ENCODE data around the gene ADAMTS6.
"Not testable (repeated sequence)": the region's sequence is repeated elsewhere in the genome, so short reads cannot be mapped to it uniquely, and the experiment has no call there.

Gene ADAMTS6

GRCh38 chr5:65363499-65363898, 118.2 kb downstream of the ADAMTS6 start:
- DNase-seq (ENCODE audit: low spot score): no peak

DNA sequence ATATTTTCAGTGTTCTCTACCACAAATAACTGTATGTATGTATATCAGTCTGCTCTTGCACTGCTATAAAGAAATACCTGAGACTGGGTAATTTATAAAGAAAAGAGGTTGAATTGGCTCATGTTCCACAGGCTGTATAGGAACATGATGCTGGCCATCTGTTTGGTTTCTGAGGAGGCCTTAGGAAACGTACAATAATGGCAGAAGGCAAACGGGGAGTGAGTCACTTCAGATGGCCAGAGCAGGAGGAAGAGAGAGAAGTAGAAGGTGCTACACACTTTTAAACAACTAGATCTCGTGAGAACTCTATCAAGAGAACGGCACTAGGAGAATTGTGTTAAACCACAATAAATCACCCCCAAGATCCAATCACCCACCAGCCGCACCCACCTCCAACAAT, 121.7 kb downstream of the ADAMTS6 start:
- DNase-seq (ENCODE audit: low spot score): no peak

- DNase-seq (ENCODE audit: low spot score): no peak
Measured at GRCh38 chr5:65359569-65359968, 122.2 kb downstream of the ADAMTS6 start.

GRCh38 chr5:65356274-65356673, 125.4 kb downstream of the ADAMTS6 start:
- no peak for DNase-seq (ENCODE audit: low spot score)

DNA sequence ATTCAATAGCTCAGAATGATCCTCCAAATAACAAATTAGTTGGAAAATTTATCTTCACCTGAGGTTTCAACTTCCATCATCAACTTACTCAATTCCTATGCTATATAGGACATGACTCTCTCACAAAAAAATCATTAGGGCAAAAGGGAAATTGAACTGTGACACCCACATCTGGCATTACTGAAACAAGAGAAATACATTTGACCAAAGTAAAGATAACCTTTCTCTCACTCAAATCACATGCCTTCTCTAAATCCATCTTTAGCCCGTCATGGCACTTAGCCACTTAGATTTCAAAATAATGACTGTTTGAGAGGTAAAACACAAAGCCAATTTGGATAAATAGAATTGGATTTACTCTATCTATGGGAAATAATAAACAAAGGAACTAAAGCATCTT, 126.4 kb downstream of the ADAMTS6 start:
- DNase-seq (ENCODE audit: low spot score): no peak

- DNase-seq (ENCODE audit: low spot score): no peak
Measured at GRCh38 chr5:65341835-65342234, 139.9 kb downstream of the ADAMTS6 start.

- DNase-seq (ENCODE audit: low spot score): no peak
Measured at GRCh38 chr5:65338606-65339151, 143.0 kb downstream of the ADAMTS6 start.

GRCh38 chr5:65334077-65334476, 147.6 kb downstream of the ADAMTS6 start:
- no peak for DNase-seq (ENCODE audit: low spot score)

DNA sequence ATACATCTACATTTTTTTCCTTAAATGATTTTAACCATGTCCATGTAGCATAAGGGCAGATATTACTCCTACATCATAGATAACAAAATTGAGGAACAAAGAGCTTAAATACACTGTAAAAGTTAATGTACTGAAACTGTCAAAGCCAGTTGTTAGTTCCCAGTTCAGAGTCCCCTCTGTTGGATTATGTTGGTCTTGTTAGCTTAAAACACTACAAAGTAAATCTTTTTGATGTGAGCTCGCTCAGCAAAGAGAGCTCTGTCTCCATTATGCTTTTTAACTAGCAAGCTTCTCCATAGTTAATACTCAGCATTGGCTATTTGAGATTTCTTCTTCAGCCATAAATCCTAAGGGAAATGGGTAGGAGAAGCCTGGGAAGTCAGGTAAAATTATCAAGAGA, 149.1 kb downstream of the ADAMTS6 start:
- DNase-seq (ENCODE audit: low spot score): no peak

DNA sequence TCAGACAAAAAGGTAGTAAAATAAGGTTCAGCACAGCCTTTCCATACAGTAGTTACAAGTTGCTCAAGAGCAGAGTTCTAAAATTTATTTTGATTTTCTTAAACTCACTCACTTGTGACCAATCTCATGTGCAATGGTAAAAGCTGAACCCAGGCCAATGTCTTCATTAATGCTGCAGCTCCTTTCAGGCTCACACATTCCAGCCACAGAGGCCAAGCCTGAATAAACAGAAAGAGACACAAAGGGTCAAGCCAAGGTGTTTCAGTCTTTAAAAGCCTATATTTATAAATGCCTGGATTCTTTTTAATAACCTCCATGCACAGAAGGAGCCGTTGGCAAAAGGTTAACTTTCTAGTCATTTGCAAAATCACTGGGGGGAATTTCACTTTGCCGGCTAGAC, 152.5 kb downstream of the ADAMTS6 start:
- DNase-seq (ENCODE audit: low spot score): no peak

DNA sequence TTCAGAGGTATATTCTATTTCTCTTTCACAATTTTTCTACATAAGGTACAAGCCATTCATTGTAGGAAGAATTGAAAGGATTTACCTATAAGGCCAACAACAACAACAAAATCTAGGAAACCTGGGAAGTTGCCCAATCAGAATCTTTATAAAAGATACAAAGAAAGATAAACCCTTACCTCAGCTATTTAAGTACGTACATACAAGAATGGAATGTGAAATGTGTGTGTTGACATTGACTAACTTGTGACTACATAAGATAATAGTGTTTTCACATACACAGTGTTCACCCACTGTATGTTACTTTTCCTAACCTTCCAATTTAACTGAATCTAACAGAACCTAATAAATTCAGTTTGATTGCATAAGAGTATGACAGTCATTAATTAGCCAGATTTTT, 154.1 kb downstream of the ADAMTS6 start:
- DNase-seq (ENCODE audit: low spot score): no peak

- no peak for DNase-seq (ENCODE audit: low spot score)
Measured at GRCh38 chr5:65326922-65327321, 154.8 kb downstream of the ADAMTS6 start.

- no peak for DNase-seq (ENCODE audit: low spot score)
Measured at GRCh38 chr5:65324226-65324625, 157.5 kb downstream of the ADAMTS6 start.

- DNase-seq (ENCODE audit: low spot score): not testable (repeated sequence)
Measured at GRCh38 chr5:65320704-65321103, 161.0 kb downstream of the ADAMTS6 start.

DNA sequence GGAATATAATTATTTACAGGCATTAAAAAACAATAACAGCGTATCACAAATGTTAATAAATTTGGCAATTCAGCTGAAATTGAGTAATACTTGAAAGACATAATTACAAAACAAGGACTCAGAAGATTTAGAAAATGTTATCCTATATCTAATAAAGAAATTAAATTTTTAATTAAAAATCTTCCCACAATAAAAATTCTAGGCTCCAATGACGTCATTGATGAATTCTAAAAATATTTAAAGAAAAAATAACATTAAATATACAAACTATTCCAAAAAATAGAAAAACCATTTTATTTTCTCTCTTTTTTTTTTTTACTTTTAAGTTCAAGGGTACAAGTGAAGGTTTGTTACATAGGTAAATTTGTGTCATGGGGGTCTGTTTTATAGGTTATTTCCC, 161.5 kb downstream of the ADAMTS6 start:
- no peak for DNase-seq (ENCODE audit: low spot score)

DNA sequence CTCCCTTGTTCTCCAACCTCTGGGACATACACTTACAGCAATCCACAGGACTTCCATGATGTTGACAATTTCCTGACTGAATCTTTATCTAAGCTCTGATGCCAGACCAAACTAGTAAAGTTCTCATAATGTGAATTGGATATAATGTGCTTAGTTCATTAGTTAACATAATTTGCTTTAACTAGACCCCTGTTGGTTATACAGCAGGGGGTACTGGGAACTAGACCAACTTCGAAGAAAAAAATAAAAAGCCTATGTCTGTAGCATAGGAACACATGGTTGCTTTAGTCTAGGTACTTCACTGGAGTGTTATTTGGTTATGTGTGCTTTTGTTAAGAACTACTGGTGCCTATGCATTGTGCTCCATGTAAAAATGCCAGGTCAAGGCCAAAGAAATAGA, 173.8 kb downstream of the ADAMTS6 start:
- DNase-seq (ENCODE audit: low spot score): no peak

DNA sequence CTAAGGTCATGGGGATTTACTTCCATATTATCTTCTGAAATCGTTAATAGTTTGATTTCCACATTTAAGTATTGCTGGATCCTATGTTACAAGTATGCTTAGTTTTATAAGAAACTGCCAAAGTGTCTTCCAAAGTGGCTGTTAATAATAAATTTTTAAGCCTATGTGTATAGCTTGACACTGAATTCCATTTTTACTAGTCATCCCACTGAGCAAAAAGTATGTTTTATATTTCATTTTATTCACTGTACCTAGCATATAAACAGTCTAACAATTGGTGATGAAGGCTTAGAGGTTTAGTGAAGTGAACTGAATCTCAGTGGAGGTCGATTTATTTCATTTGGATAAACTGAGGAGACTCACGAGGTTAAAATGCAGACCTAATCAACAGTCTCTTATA, 174.6 kb downstream of the ADAMTS6 start:
- no peak for DNase-seq (ENCODE audit: low spot score)

DNA sequence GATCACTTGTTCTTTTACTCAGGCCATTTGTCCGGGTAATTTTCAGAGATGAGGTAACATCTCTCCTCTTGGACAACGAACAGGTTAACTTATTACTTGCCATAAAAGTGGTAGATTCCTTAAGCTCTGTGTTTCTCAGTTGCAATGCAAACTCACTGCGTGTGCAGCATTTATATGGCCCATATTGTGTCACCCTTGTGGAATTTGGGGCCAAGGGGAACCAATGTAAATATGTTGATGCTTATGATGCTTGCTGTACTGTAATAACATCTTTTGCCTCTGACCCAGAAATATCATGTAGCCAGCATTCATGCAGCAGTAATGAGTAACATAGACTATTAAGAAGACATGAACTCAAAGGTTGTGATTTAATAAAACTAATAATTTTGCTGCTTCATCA, 175.8 kb downstream of the ADAMTS6 start:
- no peak for DNase-seq (ENCODE audit: low spot score)

DNA sequence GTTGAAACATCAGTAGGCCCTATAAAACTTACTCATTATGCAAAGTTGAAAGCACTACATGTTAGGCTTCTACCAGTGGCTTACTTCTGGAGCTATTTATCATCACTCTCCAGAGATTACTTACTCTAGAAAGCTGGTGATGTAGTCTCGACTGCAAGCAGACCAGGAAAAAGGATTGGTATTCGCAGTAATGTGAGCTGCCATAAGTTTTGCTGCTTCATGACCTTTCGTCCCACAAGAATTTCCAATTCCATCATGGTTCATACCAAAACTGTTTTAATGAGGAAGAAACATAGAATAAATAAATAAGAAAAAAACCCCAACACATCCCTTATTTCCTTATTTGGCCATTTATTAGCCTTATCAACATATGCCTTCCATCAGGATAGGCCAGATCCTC, 181.9 kb downstream of the ADAMTS6 start:
- no peak for DNase-seq (ENCODE audit: low spot score)

- DNase-seq (ENCODE audit: low spot score): no peak
Measured at GRCh38 chr5:65296067-65296466, 185.7 kb downstream of the ADAMTS6 start.

- no peak for DNase-seq (ENCODE audit: low spot score)
Measured at GRCh38 chr5:65292196-65292595, 189.5 kb downstream of the ADAMTS6 start.

GRCh38 chr5:65290677-65291076, 191.0 kb downstream of the ADAMTS6 start:
- DNase-seq (ENCODE audit: low spot score): no peak

DNA sequence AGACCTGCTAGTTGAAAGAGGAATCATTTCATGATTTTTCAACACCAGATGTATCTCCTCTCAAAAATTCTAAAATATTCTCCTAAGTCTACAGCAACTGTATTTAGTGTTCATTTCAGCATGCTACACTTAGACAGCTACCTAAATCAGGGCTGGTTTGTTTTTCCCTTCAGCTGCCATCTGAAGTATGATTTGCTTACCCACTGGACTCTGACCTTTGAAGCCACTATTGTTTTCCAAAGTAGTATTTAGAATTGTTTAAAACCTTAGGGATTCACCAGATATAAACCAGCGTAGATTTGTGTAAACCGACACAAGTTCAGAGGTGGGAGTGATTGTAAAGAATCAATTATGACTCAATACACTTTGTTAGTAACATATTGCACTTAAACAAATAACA, 193.1 kb downstream of the ADAMTS6 start:
- no peak for DNase-seq (ENCODE audit: low spot score)

DNA sequence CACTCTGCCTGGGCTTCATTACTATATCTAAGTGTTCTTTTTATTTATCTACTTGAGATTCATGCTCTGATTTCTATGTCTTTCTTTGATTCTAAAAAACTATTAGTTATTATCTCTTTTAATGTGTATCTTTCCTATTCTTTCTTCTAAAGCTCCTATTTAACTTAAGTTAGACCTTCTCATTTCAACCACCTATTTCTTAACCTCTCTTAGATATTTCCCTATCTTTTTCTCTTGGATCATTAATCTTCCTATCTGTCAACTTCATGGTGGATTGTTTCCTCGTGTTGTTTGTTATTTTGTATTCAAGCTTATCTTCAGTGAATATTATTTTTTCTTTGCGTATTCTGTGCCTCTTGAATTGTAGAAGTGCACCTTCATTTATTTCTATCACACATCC, 202.1 kb downstream of the ADAMTS6 start:
- DNase-seq (ENCODE audit: low spot score): no peak

Measured in left forelimb (tissue), 1 donor.